Measurements from ENCODE around the gene CSH1. TPM values are rescaled to one million over a fixed set of nuclear protein-coding genes. Genes with fewer than 3 reads are reported as not detected.
"Not testable (repeated sequence)": the region's sequence is repeated elsewhere in the genome, so short reads cannot be mapped to it uniquely, and the experiment has no call there.

Gene CSH1
- total and polyA plus RNA-seq, 4 donors, result not detected

- H3K9ac ChIP-seq (ENCODE audit: low read depth in 1 of 2, low read length in 2 of 2); H3K4me3 ChIP-seq (ENCODE audit: low read depth in 1 of 3, low read length in 3 of 3); H3K36me3 ChIP-seq (ENCODE audit: control insufficient read depth in 4 of 4, insufficient read depth in 3 of 4, low read depth in 1 of 4, low read length in 3 of 4); DNase-seq (ENCODE audit: low spot score); H3K4me1 ChIP-seq (ENCODE audit: control insufficient read depth in 4 of 4, insufficient read depth in 4 of 4, low read length in 3 of 4); H3K9me3 ChIP-seq (ENCODE audit: control insufficient read depth in 4 of 4, low read length in 3 of 4); H3K27me3 ChIP-seq (ENCODE audit: control insufficient read depth in 4 of 4, insufficient read depth in 4 of 4, low read length in 3 of 4); H3K27ac ChIP-seq (ENCODE audit: low read depth in 1 of 2, low read length in 2 of 2): not testable (repeated sequence)
- WGBS, result 68% methylated on average over 9 of the region's 9 CpGs
These were observed 26.7 kb downstream of the CSH1 start for GRCh38 chr17:63869491-63870291.

GRCh38 chr17:63866625-63867024, 29.7 kb downstream of the CSH1 start:
- H3K9me3 ChIP-seq (ENCODE audit: control insufficient read depth in 4 of 4, low read length in 3 of 4); H3K9ac ChIP-seq (ENCODE audit: low read depth in 1 of 2, low read length in 2 of 2); H3K27me3 ChIP-seq (ENCODE audit: control insufficient read depth in 4 of 4, insufficient read depth in 4 of 4, low read length in 3 of 4); H3K4me1 ChIP-seq (ENCODE audit: control insufficient read depth in 4 of 4, insufficient read depth in 4 of 4, low read length in 3 of 4); DNase-seq (ENCODE audit: low spot score); H3K36me3 ChIP-seq (ENCODE audit: control insufficient read depth in 4 of 4, insufficient read depth in 3 of 4, low read depth in 1 of 4, low read length in 3 of 4); H3K27ac ChIP-seq (ENCODE audit: low read depth in 1 of 2, low read length in 2 of 2); H3K4me3 ChIP-seq (ENCODE audit: low read depth in 1 of 3, low read length in 3 of 3): not testable (repeated sequence)
- WGBS, result 74% methylated on average over 7 of the region's 7 CpGs

- Histone ChIP-seq H3K9me3 (ENCODE audit: control insufficient read depth in 4 of 4, low read length in 3 of 4) (no peaks in the 10 kb centered on the region), H3K36me3 (ENCODE audit: control insufficient read depth in 4 of 4, insufficient read depth in 3 of 4, low read depth in 1 of 4, low read length in 3 of 4) (no peaks in the 10 kb centered on the region), H3K4me3 (ENCODE audit: low read depth in 1 of 3, low read length in 3 of 3) (no peak overlapping the region), H3K27ac (ENCODE audit: low read depth in 1 of 2, low read length in 2 of 2) (no peak overlapping the region), H3K27me3 (ENCODE audit: control insufficient read depth in 4 of 4, insufficient read depth in 4 of 4, low read length in 3 of 4) (no peaks in the 10 kb centered on the region), H3K9ac (ENCODE audit: low read depth in 1 of 2, low read length in 2 of 2) (no peak overlapping the region), H3K4me1 (ENCODE audit: control insufficient read depth in 4 of 4, insufficient read depth in 4 of 4, low read length in 3 of 4) (no peaks in the 10 kb centered on the region)
- no peak for DNase-seq (ENCODE audit: low spot score)
- WGBS, result 81% methylated on average over 3 of the region's 3 CpGs
- no peak for TF ChIP-seq HNF4G (IDR thresholded peaks at IDR 0.05)
- no peak for TF ChIP-seq JUND (IDR thresholded peaks at IDR 0.05)
- no peak for TF ChIP-seq GABPA (IDR thresholded peaks at IDR 0.05 in 1 of 2, conservative IDR thresholded peaks at IDR 0.05 in 1 of 2)
- TF ChIP-seq REST (IDR thresholded peaks at IDR 0.05), result no peak
- TF ChIP-seq CTCF (IDR thresholded peaks at IDR 0.05; ENCODE audit: low read depth, low read length, missing input control), result no peak
- TF ChIP-seq EGR1 (IDR thresholded peaks at IDR 0.05; ENCODE audit: low read depth in 2 of 2), result no peak
- TF ChIP-seq MAX (IDR thresholded peaks at IDR 0.05), result no peak
- TF ChIP-seq YY1 (IDR thresholded peaks at IDR 0.05), result no peak
- no peak for TF ChIP-seq TAF1 (conservative IDR thresholded peaks at IDR 0.05)
- TF ChIP-seq FOXA2 (IDR thresholded peaks at IDR 0.05), result no peak
- no peak for TF ChIP-seq HNF4A (conservative IDR thresholded peaks at IDR 0.05)
- TF ChIP-seq SP1 (IDR thresholded peaks at IDR 0.05), result no peak
- TF ChIP-seq RAD21 (IDR thresholded peaks at IDR 0.05), result no peak
- TF ChIP-seq ZBTB33 (IDR thresholded peaks at IDR 0.05), result no peak
- no peak for TF ChIP-seq FOXA1 (IDR thresholded peaks at IDR 0.05)
- no peak for TF ChIP-seq RXRA (IDR thresholded peaks at IDR 0.05)
- TF ChIP-seq ATF3 (IDR thresholded peaks at IDR 0.05), result no peak
These were observed 37.1 kb downstream of the CSH1 start for GRCh38 chr17:63859257-63859656.

GRCh38 chr17:63856425-63856824, 39.9 kb downstream of the CSH1 start:
- not testable (repeated sequence) for H3K27me3 ChIP-seq (ENCODE audit: control insufficient read depth in 4 of 4, insufficient read depth in 4 of 4, low read length in 3 of 4); H3K36me3 ChIP-seq (ENCODE audit: control insufficient read depth in 4 of 4, insufficient read depth in 3 of 4, low read depth in 1 of 4, low read length in 3 of 4); H3K4me3 ChIP-seq (ENCODE audit: low read depth in 1 of 3, low read length in 3 of 3); H3K9me3 ChIP-seq (ENCODE audit: control insufficient read depth in 4 of 4, low read length in 3 of 4); H3K9ac ChIP-seq (ENCODE audit: low read depth in 1 of 2, low read length in 2 of 2); H3K4me1 ChIP-seq (ENCODE audit: control insufficient read depth in 4 of 4, insufficient read depth in 4 of 4, low read length in 3 of 4); DNase-seq (ENCODE audit: low spot score); H3K27ac ChIP-seq (ENCODE audit: low read depth in 1 of 2, low read length in 2 of 2)
- 92% methylated on average over 8 of the region's 8 CpGs for WGBS

All from liver (tissue), 9 donors.